ENCODE results near the gene DDR1.

GRCh38 chr6:30945281-30945680 is 61.0 kb downstream of the DDR1 start:
- no peak for TF ChIP-seq POLR2A (IDR thresholded peaks at IDR 0.05; ENCODE audit: extremely low read depth, insufficient read length)
- TF ChIP-seq, protein P1, sequence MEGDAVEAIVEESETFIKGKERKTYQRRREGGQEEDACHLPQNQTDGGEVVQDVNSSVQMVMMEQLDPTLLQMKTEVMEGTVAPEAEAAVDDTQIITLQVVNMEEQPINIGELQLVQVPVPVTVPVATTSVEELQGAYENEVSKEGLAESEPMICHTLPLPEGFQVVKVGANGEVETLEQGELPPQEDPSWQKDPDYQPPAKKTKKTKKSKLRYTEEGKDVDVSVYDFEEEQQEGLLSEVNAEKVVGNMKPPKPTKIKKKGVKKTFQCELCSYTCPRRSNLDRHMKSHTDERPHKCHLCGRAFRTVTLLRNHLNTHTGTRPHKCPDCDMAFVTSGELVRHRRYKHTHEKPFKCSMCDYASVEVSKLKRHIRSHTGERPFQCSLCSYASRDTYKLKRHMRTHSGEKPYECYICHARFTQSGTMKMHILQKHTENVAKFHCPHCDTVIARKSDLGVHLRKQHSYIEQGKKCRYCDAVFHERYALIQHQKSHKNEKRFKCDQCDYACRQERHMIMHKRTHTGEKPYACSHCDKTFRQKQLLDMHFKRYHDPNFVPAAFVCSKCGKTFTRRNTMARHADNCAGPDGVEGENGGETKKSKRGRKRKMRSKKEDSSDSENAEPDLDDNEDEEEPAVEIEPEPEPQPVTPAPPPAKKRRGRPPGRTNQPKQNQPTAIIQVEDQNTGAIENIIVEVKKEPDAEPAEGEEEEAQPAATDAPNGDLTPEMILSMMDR (IDR thresholded peaks at IDR 0.05; ENCODE audit: low read depth, low read length): no peak
- TF ChIP-seq MAX (IDR thresholded peaks at IDR 0.05; ENCODE audit: low read depth, low read length): no peak
- TF ChIP-seq MYC (IDR thresholded peaks at IDR 0.05; ENCODE audit: low read depth, low read length): no peak

Measured in NB4 (cell line).